ENCODE data around the gene MAPKBP1.
"Not testable (repeated sequence)": the region's sequence is repeated elsewhere in the genome, so short reads cannot be mapped to it uniquely, and the experiment has no call there.

MAPKBP1 gene

GRCh38 chr15:41823502-41823901 lies 49.2 kb downstream of the MAPKBP1 start:
- H3K36me3 Mint-ChIP-seq (ENCODE audit: low read depth): peaks cover 5% of the 10 kb centered on the region
- peaks cover 6% of the 10 kb centered on the region for H3K4me1 Mint-ChIP-seq
- H3K9me3 Mint-ChIP-seq: no peaks in the 10 kb centered on the region
- DNase-seq: no peak
- no peak overlapping the region for H3K4me3 Mint-ChIP-seq
- no peaks in the 10 kb centered on the region for H3K27me3 Mint-ChIP-seq
- no peak for ATAC-seq
- H3K27ac Mint-ChIP-seq: no peak overlapping the region

DNA sequence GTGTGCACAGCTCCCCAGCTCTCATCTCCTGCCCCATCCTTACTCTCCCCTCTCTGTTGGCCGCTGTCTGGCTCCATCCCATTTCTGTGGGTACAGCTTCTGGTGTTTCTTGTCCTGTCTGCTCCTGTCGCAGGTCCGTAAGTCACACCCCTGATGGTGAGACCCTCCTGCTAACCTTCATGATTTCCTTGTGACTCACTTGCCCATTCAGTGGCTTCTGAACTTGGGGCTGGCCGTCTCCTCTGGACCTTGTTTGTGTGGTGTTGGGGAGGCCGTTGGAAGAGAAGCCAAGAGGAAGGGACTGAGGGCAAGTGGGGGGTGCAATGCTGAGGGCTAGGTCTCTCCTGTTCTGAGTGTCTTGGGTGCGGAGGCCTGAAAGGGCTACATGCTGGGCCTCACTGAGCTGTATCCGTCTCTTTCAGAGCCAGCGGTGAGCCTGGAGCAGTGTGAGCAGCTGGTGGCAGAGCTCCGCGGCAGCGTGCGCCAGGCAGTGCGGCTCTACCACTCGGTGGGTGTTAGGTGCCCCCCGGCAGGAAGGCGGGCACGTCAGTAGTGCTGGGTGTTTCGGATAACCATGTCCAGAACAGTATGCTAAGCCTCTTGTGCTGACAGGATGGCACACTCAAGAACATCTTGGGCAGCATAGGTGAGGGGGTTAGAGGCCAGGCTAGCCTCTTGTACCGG lies 49.9 kb downstream of the MAPKBP1 start:
- H3K27me3 Mint-ChIP-seq: no peaks in the 10 kb centered on the region
- no peak overlapping the region for H3K4me3 Mint-ChIP-seq
- ATAC-seq (no peak), DNase-seq (no peak)
- peaks cover 3% of the 10 kb centered on the region for H3K36me3 Mint-ChIP-seq (ENCODE audit: low read depth)
- no peaks in the 10 kb centered on the region for H3K9me3 Mint-ChIP-seq
- H3K4me1 Mint-ChIP-seq: peaks cover 12% of the 10 kb centered on the region
- H3K27ac Mint-ChIP-seq: no peak overlapping the region

- H3K27me3 Mint-ChIP-seq: no peaks in the 10 kb centered on the region
- H3K36me3 Mint-ChIP-seq (ENCODE audit: low read depth): no peaks in the 10 kb centered on the region
- no peak overlapping the region for H3K4me3 Mint-ChIP-seq
- ATAC-seq: no peak
- H3K27ac Mint-ChIP-seq: no peak overlapping the region
- H3K4me1 Mint-ChIP-seq: peaks cover 13% of the 10 kb centered on the region
- DNase-seq: no peak
- no peaks in the 10 kb centered on the region for H3K9me3 Mint-ChIP-seq
Observed at GRCh38 chr15:41825145-41825544, 50.9 kb downstream of the MAPKBP1 start.

- Mint-ChIP-seq H3K4me1 (peaks cover 16% of the 10 kb centered on the region), H3K36me3 (ENCODE audit: low read depth) (no peaks in the 10 kb centered on the region), H3K27ac (no peak overlapping the region), H3K9me3 (no peaks in the 10 kb centered on the region), H3K4me3 (peak overlapping the region; percentile 37), H3K27me3 (no peaks in the 10 kb centered on the region)
- no peak for DNase-seq
- ATAC-seq: no peak
Observed at GRCh38 chr15:41825572-41826535, 51.6 kb downstream of the MAPKBP1 start.

DNA sequence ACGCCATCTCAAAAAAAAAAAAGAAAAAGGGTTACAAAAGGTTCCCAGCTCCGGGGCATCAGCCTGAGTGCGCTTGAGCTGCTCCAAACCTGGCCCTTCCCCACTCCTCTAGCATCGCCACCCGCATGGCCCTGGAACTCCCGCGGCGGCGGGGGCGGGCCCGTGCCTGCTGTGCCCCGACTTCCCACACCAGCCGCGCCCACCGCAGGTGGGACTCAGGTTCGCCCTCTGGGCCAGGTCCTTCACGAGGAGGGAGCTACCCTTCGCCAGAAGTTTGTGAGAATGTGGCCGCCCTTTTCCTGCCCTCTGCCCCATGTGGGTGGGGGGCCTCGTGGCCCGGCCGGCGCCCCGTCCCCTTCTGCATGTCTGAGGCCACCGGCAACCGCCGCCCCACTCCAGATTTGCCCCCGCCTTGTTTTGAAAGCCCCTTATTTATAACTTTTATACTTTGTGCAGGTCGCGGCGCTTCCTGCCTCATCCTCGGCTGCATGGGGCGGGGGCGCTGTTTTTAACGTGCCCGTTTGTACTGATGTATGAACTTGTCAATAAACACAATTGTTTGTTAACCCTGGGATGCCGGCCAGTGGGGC lies 53.1 kb downstream of the MAPKBP1 start:
- H3K27ac Mint-ChIP-seq: peak overlapping the region; percentile 63
- H3K27me3 Mint-ChIP-seq: no peaks in the 10 kb centered on the region
- no peaks in the 10 kb centered on the region for H3K36me3 Mint-ChIP-seq (ENCODE audit: low read depth)

DNA sequence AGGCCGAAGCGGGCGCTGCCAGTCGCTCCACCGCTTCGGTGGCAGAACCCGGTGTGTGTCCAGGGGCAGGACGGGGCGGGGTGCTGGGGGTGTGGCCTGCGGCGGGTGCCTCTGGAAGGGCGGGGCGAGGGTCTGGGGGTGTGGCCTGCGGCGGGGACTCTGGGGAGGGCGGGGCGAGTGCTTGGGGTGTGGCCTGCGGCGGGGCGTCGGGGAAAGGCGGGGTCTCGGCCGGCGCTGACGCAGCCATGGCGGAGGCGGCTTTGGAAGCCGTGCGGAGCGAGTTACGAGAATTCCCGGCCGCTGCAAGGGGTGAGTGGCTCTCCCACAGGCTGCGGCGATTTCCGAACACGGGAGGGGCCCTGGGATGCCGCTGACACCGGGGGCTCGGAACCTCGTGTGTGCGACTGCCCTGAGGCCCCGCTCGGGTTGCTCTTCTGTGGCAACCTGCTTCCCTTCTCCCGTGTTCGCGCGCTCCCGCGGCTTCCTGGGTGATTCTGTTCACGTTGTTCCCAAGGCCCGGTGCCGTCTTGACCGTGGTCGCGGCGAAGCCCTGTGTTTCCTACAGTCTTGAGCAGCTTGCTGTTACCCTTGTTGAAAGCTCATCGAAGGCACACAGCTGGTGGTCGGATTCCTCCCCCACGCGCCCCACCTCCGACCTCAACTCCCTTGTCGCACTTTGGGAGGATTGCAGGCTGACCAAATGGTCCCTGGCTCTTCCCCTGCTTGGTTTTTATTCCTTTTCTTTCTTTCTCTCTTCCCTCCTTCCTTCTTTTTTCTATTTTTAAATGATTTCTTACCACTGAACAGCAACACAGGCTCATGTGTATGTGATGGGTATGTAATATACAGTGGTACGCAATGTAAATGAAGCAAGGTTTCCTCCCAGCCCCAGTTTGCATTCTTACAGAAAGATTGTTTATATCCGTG lies 53.9 kb downstream of the MAPKBP1 start, which contains the start of gene JMJD7:
Gene JMJD7 (plus strand): TSS at position 213 of the 927 bp plus-strand sequence. CDS start 33 bp downstream, at position 246.
- peak; percentile 85 for ATAC-seq
- H3K27me3 Mint-ChIP-seq: no peaks in the 10 kb centered on the region
- H3K4me3 Mint-ChIP-seq: peak within 1 kb of the TSS; percentile 85
- H3K9me3 Mint-ChIP-seq: no peaks in the 10 kb centered on the region
- peak within 1 kb of the TSS; percentile 63 for H3K27ac Mint-ChIP-seq
- peaks cover 4% of the 10 kb centered on the region for H3K36me3 Mint-ChIP-seq (ENCODE audit: low read depth)
- peak; percentile 98 for DNase-seq
- H3K4me1 Mint-ChIP-seq: peaks cover 38% of the 10 kb centered on the region

More for the DNA sequence above, 53.1 kb downstream of the MAPKBP1 start:
- H3K4me3 Mint-ChIP-seq: peak overlapping the region; percentile 85
- no peak for ATAC-seq
- peaks cover 30% of the 10 kb centered on the region for H3K4me1 Mint-ChIP-seq
- DNase-seq: peak; percentile 20
- H3K9me3 Mint-ChIP-seq: no peaks in the 10 kb centered on the region

GRCh38 chr15:41828807-41829141 lies 54.5 kb downstream of the MAPKBP1 start:
- H3K4me3 Mint-ChIP-seq: peak overlapping the region; percentile 85
- ATAC-seq: no peak
- H3K4me1 Mint-ChIP-seq: peaks cover 41% of the 10 kb centered on the region
- H3K27me3 Mint-ChIP-seq: no peaks in the 10 kb centered on the region
- H3K27ac Mint-ChIP-seq: peak overlapping the region; percentile 63
- DNase-seq: no peak
- H3K36me3 Mint-ChIP-seq (ENCODE audit: low read depth): peaks cover 4% of the 10 kb centered on the region
- H3K9me3 Mint-ChIP-seq: no peaks in the 10 kb centered on the region

DNA sequence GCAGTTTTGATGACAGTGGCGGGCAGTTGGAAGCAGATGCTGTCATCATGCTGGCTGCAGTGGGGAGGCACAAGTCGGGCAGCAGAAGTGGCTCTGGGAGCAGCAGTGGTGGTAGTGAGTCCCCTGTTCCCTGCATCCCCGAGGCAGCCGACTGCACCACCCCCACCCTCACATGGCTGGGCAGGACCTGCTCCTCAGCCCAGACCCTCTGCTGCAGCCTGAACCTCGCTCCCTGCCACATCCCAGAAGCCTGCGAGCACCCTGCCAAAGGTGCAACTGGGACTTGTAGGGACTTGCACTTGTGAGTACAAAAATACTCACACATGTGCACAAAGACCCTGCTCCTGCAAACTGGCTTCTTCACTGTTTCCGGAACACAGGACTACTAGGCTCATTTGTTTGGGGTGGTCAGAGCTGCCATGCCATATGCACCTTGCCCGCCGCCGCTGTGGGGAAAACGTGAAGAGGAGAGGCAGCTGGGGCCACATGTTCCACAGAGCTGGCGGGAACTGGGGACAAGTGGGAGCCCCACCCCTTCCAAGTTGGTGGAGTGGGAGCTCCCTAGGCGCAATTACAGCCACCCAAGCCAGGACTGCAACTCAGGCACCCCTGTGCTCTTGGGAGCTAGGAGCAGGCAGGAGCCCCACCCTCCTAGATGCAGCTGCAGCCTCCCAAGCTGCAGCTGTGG lies 55.8 kb downstream of the MAPKBP1 start:
- no peaks in the 10 kb centered on the region for H3K27me3 Mint-ChIP-seq
- no peaks in the 10 kb centered on the region for H3K9me3 Mint-ChIP-seq
- H3K27ac Mint-ChIP-seq: no peak overlapping the region
- H3K4me3 Mint-ChIP-seq: no peak overlapping the region
- peaks cover 4% of the 10 kb centered on the region for H3K36me3 Mint-ChIP-seq (ENCODE audit: low read depth)
- ATAC-seq (no peak), DNase-seq (no peak)
- peaks cover 45% of the 10 kb centered on the region for H3K4me1 Mint-ChIP-seq

- H3K4me1 Mint-ChIP-seq: peaks cover 45% of the 10 kb centered on the region
- DNase-seq: peak; percentile 53
Observed at GRCh38 chr15:41831291-41831690, 57.0 kb downstream of the MAPKBP1 start.

DNA sequence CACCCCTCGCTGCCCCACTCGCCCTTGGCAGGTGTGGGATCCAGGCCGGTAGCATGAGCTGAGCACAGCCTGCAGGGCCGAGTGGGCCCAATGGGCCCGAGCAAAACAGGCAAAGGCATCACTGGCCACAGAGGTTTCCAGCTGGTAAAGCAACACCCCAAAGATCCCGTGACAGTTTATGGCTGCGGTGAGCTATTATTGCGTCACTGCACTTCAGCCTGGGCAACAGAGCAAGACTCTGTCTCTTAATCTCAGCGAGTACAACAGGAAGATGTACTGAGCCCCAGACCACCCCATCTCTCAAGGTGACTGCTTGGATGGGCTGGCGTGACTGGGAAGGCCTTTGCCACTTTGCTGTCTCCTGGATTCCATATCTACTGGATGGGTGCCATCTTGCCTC lies 57.9 kb downstream of the MAPKBP1 start:
- DNase-seq (no peak), ATAC-seq (no peak)
- Mint-ChIP-seq H3K36me3 (ENCODE audit: low read depth) (peaks cover 4% of the 10 kb centered on the region), H3K4me3 (no peak overlapping the region), H3K27ac (no peak overlapping the region), H3K9me3 (no peaks in the 10 kb centered on the region), H3K27me3 (no peaks in the 10 kb centered on the region), H3K4me1 (peaks cover 45% of the 10 kb centered on the region)

More at GRCh38 chr15:41831291-41831690, 57.0 kb downstream of the MAPKBP1 start:
- H3K9me3 Mint-ChIP-seq; H3K27me3 Mint-ChIP-seq; H3K36me3 Mint-ChIP-seq (ENCODE audit: low read depth); H3K4me3 Mint-ChIP-seq: not testable (repeated sequence)
- ATAC-seq: peak; percentile 64
- peak overlapping the region; percentile 62 for H3K27ac Mint-ChIP-seq

GRCh38 chr15:41832875-41833274 lies 58.6 kb downstream of the MAPKBP1 start:
- H3K27me3 Mint-ChIP-seq: no peaks in the 10 kb centered on the region
- H3K36me3 Mint-ChIP-seq (ENCODE audit: low read depth): peaks cover 6% of the 10 kb centered on the region
- H3K27ac Mint-ChIP-seq: no peak overlapping the region
- ATAC-seq (peak; percentile 25), DNase-seq (no peak)
- peaks cover 40% of the 10 kb centered on the region for H3K4me1 Mint-ChIP-seq
- H3K4me3 Mint-ChIP-seq: no peak overlapping the region
- H3K9me3 Mint-ChIP-seq: no peaks in the 10 kb centered on the region

DNA sequence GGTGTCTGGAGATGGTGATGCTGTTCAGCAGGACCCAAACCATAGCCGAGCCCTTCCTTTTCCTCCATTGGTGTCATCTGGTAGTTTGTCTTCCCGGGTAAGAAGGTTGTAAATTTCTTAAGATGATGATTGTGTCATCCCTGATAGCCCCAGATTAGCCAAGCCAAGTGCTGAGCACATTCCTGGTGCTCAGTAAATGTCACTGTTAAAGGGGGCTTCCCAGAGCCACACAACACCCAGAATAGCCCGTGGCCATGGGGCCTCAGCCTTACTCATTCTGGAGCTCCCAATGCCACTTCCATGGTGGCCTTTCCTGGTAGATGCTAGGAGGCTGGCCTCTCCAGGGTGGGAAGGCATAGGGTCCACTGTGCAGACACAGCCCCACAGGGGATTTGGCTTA lies 59.8 kb downstream of the MAPKBP1 start:
- H3K4me3 Mint-ChIP-seq: no peak overlapping the region
- peaks cover 33% of the 10 kb centered on the region for H3K4me1 Mint-ChIP-seq
- H3K36me3 Mint-ChIP-seq (ENCODE audit: low read depth): peaks cover 6% of the 10 kb centered on the region
- H3K27ac Mint-ChIP-seq: no peak overlapping the region
- H3K9me3 Mint-ChIP-seq: no peaks in the 10 kb centered on the region
- DNase-seq (no peak), ATAC-seq (no peak)
- no peaks in the 10 kb centered on the region for H3K27me3 Mint-ChIP-seq

DNA sequence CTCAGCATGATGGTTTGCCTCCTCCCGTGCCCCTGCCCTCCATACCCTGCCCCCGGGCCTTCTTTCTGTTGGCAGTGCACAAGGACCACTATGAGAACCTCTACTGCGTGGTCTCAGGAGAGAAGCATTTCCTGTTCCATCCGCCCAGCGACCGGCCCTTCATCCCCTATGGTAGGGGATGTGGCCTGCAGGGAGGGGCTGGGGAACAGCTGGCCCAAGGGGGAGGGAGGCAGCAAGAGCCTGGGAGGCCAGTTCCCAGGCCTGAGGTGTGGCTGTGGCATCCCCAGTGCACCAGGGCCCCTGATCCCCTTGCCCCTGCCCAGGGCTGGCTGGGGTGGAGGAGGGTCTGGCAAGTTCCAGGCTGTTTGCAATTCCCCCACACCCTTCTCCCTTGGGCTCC lies 61.8 kb downstream of the MAPKBP1 start:
- DNase-seq (no peak), ATAC-seq (no peak)
- no peak overlapping the region for H3K4me3 Mint-ChIP-seq
- H3K27me3 Mint-ChIP-seq: no peaks in the 10 kb centered on the region
- H3K9me3 Mint-ChIP-seq: no peaks in the 10 kb centered on the region
- no peak overlapping the region for H3K27ac Mint-ChIP-seq
- peaks cover 6% of the 10 kb centered on the region for H3K36me3 Mint-ChIP-seq (ENCODE audit: low read depth)
- peaks cover 27% of the 10 kb centered on the region for H3K4me1 Mint-ChIP-seq

All from activated naive CD8-positive, alpha-beta T cell treated with anti-CD3 and anti-CD28 coated beads, Interleukin-2, amount 50 U/mL, for 24 hours (primary cell).